ENCODE measurements around the gene XRCC5.

The XRCC5 gene

DNA sequence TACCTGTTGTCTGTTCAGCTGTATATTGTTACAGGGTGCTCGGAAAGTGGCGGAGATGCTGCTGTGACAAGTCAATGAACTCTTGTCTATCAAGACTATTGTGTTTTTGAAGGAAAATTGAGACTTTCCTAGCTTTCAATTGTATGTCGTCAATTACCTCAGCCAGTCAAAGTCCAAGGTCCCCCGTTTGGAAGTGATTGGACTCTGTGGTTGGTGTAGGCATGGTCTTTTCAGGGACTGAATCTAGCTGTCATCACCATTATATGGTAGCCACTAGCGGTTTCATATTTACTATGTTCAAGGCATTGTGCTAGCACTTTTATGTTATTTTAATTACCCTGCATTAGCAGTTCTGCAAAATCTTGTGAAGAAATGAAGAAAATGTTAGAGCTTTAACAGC lies 54.9 kb downstream of the XRCC5 start:
- no peaks in the 10 kb centered on the region for H3F3A ChIP-seq (ENCODE audit: insufficient read depth)
- no peaks in the 10 kb centered on the region for H3K9me3 ChIP-seq (ENCODE audit: insufficient read depth, low read length)
- peaks cover 15% of the 10 kb centered on the region for H3K79me2 ChIP-seq (ENCODE audit: insufficient read depth, low read length)
- peaks cover 12% of the 10 kb centered on the region; the same call in 1 of the 2 replicates for H4K20me1 ChIP-seq (ENCODE audit: low read depth, low read length)
- H3K9me2 ChIP-seq (replicated peaks; ENCODE audit: insufficient read depth, low read length) = no peaks in the 10 kb centered on the region
- no peak overlapping the region for H3K27ac ChIP-seq (ENCODE audit: low read depth, low read length)
- no peak overlapping the region for H3K9ac ChIP-seq (ENCODE audit: low read length)
- H3K4me3 ChIP-seq (ENCODE audit: insufficient read depth, low read length, poor library complexity, severe bottlenecking) = no peak overlapping the region
- no peak overlapping the region for H3K4me2 ChIP-seq (ENCODE audit: low read depth, low read length, poor library complexity, severe bottlenecking)
- H3K36me3 ChIP-seq (ENCODE audit: low read length) = peaks cover 67% of the 10 kb centered on the region
- no peak overlapping the region for H2AFZ ChIP-seq (ENCODE audit: low read depth, low read length, severe bottlenecking)
- no peaks in the 10 kb centered on the region for H3K27me3 ChIP-seq (ENCODE audit: low read length)
- TF ChIP-seq, protein P1, sequence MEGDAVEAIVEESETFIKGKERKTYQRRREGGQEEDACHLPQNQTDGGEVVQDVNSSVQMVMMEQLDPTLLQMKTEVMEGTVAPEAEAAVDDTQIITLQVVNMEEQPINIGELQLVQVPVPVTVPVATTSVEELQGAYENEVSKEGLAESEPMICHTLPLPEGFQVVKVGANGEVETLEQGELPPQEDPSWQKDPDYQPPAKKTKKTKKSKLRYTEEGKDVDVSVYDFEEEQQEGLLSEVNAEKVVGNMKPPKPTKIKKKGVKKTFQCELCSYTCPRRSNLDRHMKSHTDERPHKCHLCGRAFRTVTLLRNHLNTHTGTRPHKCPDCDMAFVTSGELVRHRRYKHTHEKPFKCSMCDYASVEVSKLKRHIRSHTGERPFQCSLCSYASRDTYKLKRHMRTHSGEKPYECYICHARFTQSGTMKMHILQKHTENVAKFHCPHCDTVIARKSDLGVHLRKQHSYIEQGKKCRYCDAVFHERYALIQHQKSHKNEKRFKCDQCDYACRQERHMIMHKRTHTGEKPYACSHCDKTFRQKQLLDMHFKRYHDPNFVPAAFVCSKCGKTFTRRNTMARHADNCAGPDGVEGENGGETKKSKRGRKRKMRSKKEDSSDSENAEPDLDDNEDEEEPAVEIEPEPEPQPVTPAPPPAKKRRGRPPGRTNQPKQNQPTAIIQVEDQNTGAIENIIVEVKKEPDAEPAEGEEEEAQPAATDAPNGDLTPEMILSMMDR (IDR thresholded peaks at IDR 0.05; ENCODE audit: insufficient read depth, low read length, poor library complexity, severe bottlenecking) = no peak
- TF ChIP-seq EZH2phosphoT487 (conservative IDR thresholded peaks at IDR 0.05; ENCODE audit: low read length) = no peak

DNA sequence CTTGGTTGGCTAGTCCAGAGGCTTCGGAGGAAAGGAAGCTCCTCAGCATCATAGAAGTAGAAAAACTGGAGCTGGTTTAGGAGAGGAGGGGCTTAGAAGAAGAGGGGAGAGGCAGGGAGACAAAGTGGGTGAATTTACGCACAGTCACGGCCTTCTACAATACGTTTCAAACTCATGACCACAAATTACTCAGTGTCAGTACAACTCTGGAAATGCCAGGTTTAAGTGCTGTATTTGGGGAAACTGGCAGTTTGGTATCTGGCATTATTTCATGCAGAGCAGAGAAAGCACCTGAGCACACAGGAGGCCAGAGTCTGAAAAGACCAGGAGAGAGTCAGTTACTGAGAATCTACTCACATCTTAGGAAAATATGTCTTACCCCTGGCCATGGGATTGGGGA lies 55.4 kb downstream of the XRCC5 start:
- Histone ChIP-seq H3K36me3 (ENCODE audit: low read length) (peaks cover 62% of the 10 kb centered on the region), H3K27ac (ENCODE audit: low read depth, low read length) (no peak overlapping the region), H2AFZ (ENCODE audit: low read depth, low read length, severe bottlenecking) (no peak overlapping the region), H3K79me2 (ENCODE audit: insufficient read depth, low read length) (peaks cover 15% of the 10 kb centered on the region), H3F3A (ENCODE audit: insufficient read depth) (no peaks in the 10 kb centered on the region), H3K27me3 (ENCODE audit: low read length) (no peaks in the 10 kb centered on the region), H3K4me2 (ENCODE audit: low read depth, low read length, poor library complexity, severe bottlenecking) (no peak overlapping the region), H4K20me1 (ENCODE audit: low read depth, low read length) (peaks cover 9% of the 10 kb centered on the region; the same call in 1 of the 2 replicates), H3K9ac (ENCODE audit: low read length) (no peak overlapping the region), H3K9me3 (ENCODE audit: insufficient read depth, low read length) (no peaks in the 10 kb centered on the region), H3K9me2 (replicated peaks; ENCODE audit: insufficient read depth, low read length) (no peaks in the 10 kb centered on the region), H3K4me3 (ENCODE audit: insufficient read depth, low read length, poor library complexity, severe bottlenecking) (no peak overlapping the region)
- TF ChIP-seq EZH2phosphoT487 (conservative IDR thresholded peaks at IDR 0.05; ENCODE audit: low read length) = no peak
- TF ChIP-seq, protein P1 (IDR thresholded peaks at IDR 0.05; ENCODE audit: insufficient read depth, low read length, poor library complexity, severe bottlenecking) = no peak

- no peaks in the 10 kb centered on the region for H3K27me3 ChIP-seq (ENCODE audit: low read length)
- H3K9me2 ChIP-seq (replicated peaks; ENCODE audit: insufficient read depth, low read length) = no peaks in the 10 kb centered on the region
- no peaks in the 10 kb centered on the region for H3F3A ChIP-seq (ENCODE audit: insufficient read depth)
- H3K4me3 ChIP-seq (ENCODE audit: insufficient read depth, low read length, poor library complexity, severe bottlenecking) = no peak overlapping the region
- H3K79me2 ChIP-seq (ENCODE audit: insufficient read depth, low read length) = peaks cover 23% of the 10 kb centered on the region
- no peak overlapping the region for H2AFZ ChIP-seq (ENCODE audit: low read depth, low read length, severe bottlenecking)
- H4K20me1 ChIP-seq (ENCODE audit: low read depth, low read length) = peaks cover 4% of the 10 kb centered on the region; the same call in 1 of the 2 replicates
- no peak overlapping the region for H3K9ac ChIP-seq (ENCODE audit: low read length)
- no peak overlapping the region for H3K27ac ChIP-seq (ENCODE audit: low read depth, low read length)
- H3K4me2 ChIP-seq (ENCODE audit: low read depth, low read length, poor library complexity, severe bottlenecking) = no peak overlapping the region
- no peaks in the 10 kb centered on the region for H3K9me3 ChIP-seq (ENCODE audit: insufficient read depth, low read length)
- H3K36me3 ChIP-seq (ENCODE audit: low read length) = peaks cover 55% of the 10 kb centered on the region
- TF ChIP-seq, protein P1 (IDR thresholded peaks at IDR 0.05; ENCODE audit: insufficient read depth, low read length, poor library complexity, severe bottlenecking) = no peak
- no peak for TF ChIP-seq EZH2phosphoT487 (conservative IDR thresholded peaks at IDR 0.05; ENCODE audit: low read length)
These were observed 56.6 kb downstream of the XRCC5 start for GRCh38 chr2:216165711-216166110.

All from SU-DHL-6 (cell line).